SK-N-SH (cell line): ENCODE measurements around the gene UNC13D. TPM values are rescaled to one million over a fixed set of nuclear protein-coding genes. Genes with fewer than 3 reads are reported as not detected.

Experiments
- CTCF ChIA-PET: fragments of 300-600, 350-600 bp; formaldehyde crosslinking; extraction: SDS; loops from one replicate; lab custom pipeline; 2021; lab: Yijun Ruan, JAX
- POLR2A ChIA-PET: fragments of 350-600 bp; sonication (Branson Sonifier 250); formaldehyde crosslinking; extraction: SDS; loops from one replicate; lab custom pipeline; 2020; ENCODE audit warnings: antibody characterized with exemption, inconsistent platforms; lab: Yijun Ruan, JAX
- DNase-seq: peaks from one replicate; pipeline ENCODE4 v3.0.0; 2012
- H2AFZ ChIP-seq: fragments of 200-600 bp; sonication (generic); 2 replicates; pipeline ENCODE4 v1.8.1; 2016; ENCODE audit warnings: antibody characterized with exemption, mild to moderate bottlenecking, low read depth
- H3F3A ChIP-seq: fragments of 200-600 bp; sonication (generic); replicated peaks from 2 replicates; pipeline ENCODE3; 2016; ENCODE audit warnings: antibody characterized with exemption, mild to moderate bottlenecking; ENCODE audit not compliant: insufficient read depth
- H3K27ac ChIP-seq, 2 experiments: fragments of 200-500 bp in 1 of 2; fragments of 200-600 bp in 1 of 2; sonication (Bioruptor generic) in 1 of 2; sonication (generic), shearing (Covaris generic) in 1 of 2; 2 replicates each; pipeline versions ENCODE4 v1.5.1 to v1.6.1; 2014 to 2016; ENCODE audit warnings: low read depth in 2 of 2, inconsistent platforms in 1 of 2, low read length in 1 of 2, mild to moderate bottlenecking in 1 of 2, mixed read lengths in 1 of 2
- H3K27me3 ChIP-seq: fragments of 200-600 bp; sonication (generic), shearing (Covaris generic); 2 replicates; pipeline ENCODE4 v1.6.1; 2016; ENCODE audit warnings: mixed run types; ENCODE audit not compliant: insufficient read depth
- H3K36me3 ChIP-seq, 2 experiments: fragments of 200-500 bp in 1 of 2; fragments of 200-600 bp in 1 of 2; sonication (Bioruptor generic) in 1 of 2; sonication (generic) in 1 of 2; replicated peaks in 1 of 2; 2 replicates each; pipeline versions ENCODE3 to v1.5.1; 2014 to 2016; ENCODE audit warnings: low read length in 1 of 2, mild to moderate bottlenecking in 1 of 2; ENCODE audit not compliant: insufficient read depth in 2 of 2, control insufficient read depth in 1 of 2
- H3K4me1 ChIP-seq, 2 experiments: fragments of 200-500 bp in 1 of 2; fragments of 200-600 bp in 1 of 2; sonication (Bioruptor generic) in 1 of 2; sonication (generic), shearing (Covaris generic) in 1 of 2; 2 replicates each; pipeline versions ENCODE4 v1.5.1 to v1.6.1; 2014 to 2016; ENCODE audit warnings: low read depth in 1 of 2, low read length in 1 of 2, mixed run types in 1 of 2; ENCODE audit not compliant: insufficient read depth in 2 of 2, control insufficient read depth in 1 of 2
- H3K4me2 ChIP-seq: fragments of 200-600 bp; sonication (generic), shearing (Covaris generic); 2 replicates; pipeline ENCODE4 v1.6.1; 2017; ENCODE audit warnings: mixed run types
- H3K4me3 ChIP-seq, 2 experiments: fragments of 200-500 bp in 1 of 2; fragments of 200-600 bp in 1 of 2; sonication (Bioruptor generic) in 1 of 2; sonication (generic), shearing (Covaris generic) in 1 of 2; 2 replicates each; pipeline versions ENCODE4 v1.5.1 to v1.8.1; 2014 to 2016; ENCODE audit warnings: low read depth in 2 of 2, inconsistent platforms in 1 of 2, low read length in 1 of 2, mild to moderate bottlenecking in 1 of 2, mixed read lengths in 1 of 2, moderate library complexity in 1 of 2
- H3K79me2 ChIP-seq: fragments of 200-600 bp; sonication (generic); 2 replicates; pipeline ENCODE4 v1.8.1; 2017; ENCODE audit warnings: mild to moderate bottlenecking; ENCODE audit not compliant: insufficient read depth
- H3K9ac ChIP-seq: fragments of 200-600 bp; sonication (generic); 2 replicates; pipeline ENCODE4 v1.6.1; 2017; ENCODE audit warnings: mixed run types
- H3K9me2 ChIP-seq: fragments of 200-600 bp; sonication (generic); 2 replicates; pipeline ENCODE4 v1.6.1; 2017; ENCODE audit warnings: mixed run types
- H3K9me3 ChIP-seq: fragments of 200-600 bp; sonication (generic); 2 replicates; pipeline ENCODE4 v1.6.1; 2017; ENCODE audit warnings: mixed run types, mild to moderate bottlenecking, moderate library complexity
- H4K20me1 ChIP-seq: fragments of 200-600 bp; sonication (generic); 2 replicates; pipeline ENCODE4 v1.6.1; 2017; ENCODE audit warnings: mild to moderate bottlenecking, mixed run types; ENCODE audit not compliant: insufficient read depth
- EP300 ChIP-seq, 2 experiments: IDR thresholded peaks; 2 replicates each; pipeline versions ENCODE4 v1.4.0 to v1.6.1; 2012; ENCODE audit warnings: borderline replicate concordance in 1 of 2, low read depth in 1 of 2, low read length in 1 of 2
- FOSL2 ChIP-seq: IDR thresholded peaks from 2 replicates; pipeline ENCODE4 v1.4.0; 2012; ENCODE audit warnings: low read depth, mild to moderate bottlenecking, moderate library complexity, borderline replicate concordance
- FOXJ3 ChIP-seq: sonication (generic); formaldehyde crosslinking; IDR thresholded peaks from 2 replicates; pipeline ENCODE4 v1.5.1; 2020; ENCODE audit warnings: mild to moderate bottlenecking, missing genetic modification reagents
- FOXM1 ChIP-seq: IDR thresholded peaks from 2 replicates; pipeline ENCODE4 v1.4.0; 2012; ENCODE audit warnings: low read depth, mild to moderate bottlenecking
- JUND ChIP-seq: IDR thresholded peaks from 2 replicates; pipeline ENCODE4 v1.4.0; 2012
- MEF2A ChIP-seq: IDR thresholded peaks from 2 replicates; pipeline ENCODE4 v1.4.0; 2012; ENCODE audit warnings: low read depth, borderline replicate concordance
- NFIC ChIP-seq: IDR thresholded peaks from 2 replicates; pipeline ENCODE4 v1.4.0; 2012; ENCODE audit warnings: borderline replicate concordance
- NRF1 ChIP-seq: IDR thresholded peaks from 2 replicates; pipeline ENCODE4 v1.6.1; 2012; ENCODE audit warnings: low read depth, mild to moderate bottlenecking, low read length
- POLR2AphosphoS5 ChIP-seq: IDR thresholded peaks from 2 replicates; pipeline ENCODE4 v1.6.1; 2012; ENCODE audit warnings: low read depth, low read length
- RCOR1 ChIP-seq: fragments of 150-350 bp; IDR thresholded peaks from 2 replicates; pipeline ENCODE4 v1.6.1; 2017; ENCODE audit warnings: antibody characterized with exemption, low read length
- RFX5 ChIP-seq: IDR thresholded peaks from 2 replicates; pipeline ENCODE4 v1.6.1; 2012; ENCODE audit warnings: mild to moderate bottlenecking, improper control_type of control experiment, low read length
- SMC3 ChIP-seq: IDR thresholded peaks from 2 replicates; pipeline ENCODE4 v1.6.1; 2012; ENCODE audit warnings: low read depth, low read length, improper control_type of control experiment
- TAF1 ChIP-seq: IDR thresholded peaks from 2 replicates; pipeline ENCODE4 v1.6.1; 2012; ENCODE audit warnings: low read depth, mild to moderate bottlenecking, low read length, moderate library complexity, borderline replicate concordance
- TEAD4 ChIP-seq: IDR thresholded peaks from 2 replicates; pipeline ENCODE4 v1.4.0; 2012; ENCODE audit warnings: mild to moderate bottlenecking, borderline replicate concordance; ENCODE audit not compliant: insufficient read depth
- WGBS: methylation state at CpG from one replicate; pipeline ENCODE4 v1.1.6; 2017; ENCODE audit warnings: low lambda C conversion rate; 5-methylcytosine and 5-hydroxymethylcytosine counted together
- polyA plus RNA-seq, 3 experiments: library from polyadenylated mRNA; depleted of rRNA; stranded (reverse); fragments of >200 nt; gene quantifications; 2 replicates each; pipeline ENCODE4 v1.2.3, GENCODE V29; 2012
- TF ChIP-seq, protein P1 (sequence below): fragments of 150-350 bp; IDR thresholded peaks from 2 replicates; pipeline ENCODE4 v1.6.1; 2017; ENCODE audit warnings: antibody characterized with exemption, low read length, low read depth, borderline replicate concordance
- TF ChIP-seq, protein P2 (sequence below): IDR thresholded peaks from 2 replicates; pipeline ENCODE4 v1.4.0; 2012; ENCODE audit warnings: low read depth, borderline replicate concordance
- TF ChIP-seq, protein P3 (sequence below): fragments of 150-350 bp; IDR thresholded peaks from 2 replicates; pipeline ENCODE4 v1.6.1; 2016; ENCODE audit warnings: mild to moderate bottlenecking, low read depth, low read length
- TF ChIP-seq, protein P4 (sequence below): IDR thresholded peaks from 2 replicates; pipeline ENCODE4 v1.4.0; 2012; ENCODE audit warnings: low read depth, borderline replicate concordance
- TF ChIP-seq, protein P5 (sequence below): IDR thresholded peaks from 2 replicates; pipeline ENCODE4; 2012
- TF ChIP-seq, protein P6 (sequence below): IDR thresholded peaks from 2 replicates; pipeline ENCODE4 v1.4.0; 2012; ENCODE audit warnings: low read depth

Gene UNC13D
- polyA plus RNA-seq, 1 of the 3 experiments (the other 2 are of a cell fraction), result 0.99 TPM

DNA sequence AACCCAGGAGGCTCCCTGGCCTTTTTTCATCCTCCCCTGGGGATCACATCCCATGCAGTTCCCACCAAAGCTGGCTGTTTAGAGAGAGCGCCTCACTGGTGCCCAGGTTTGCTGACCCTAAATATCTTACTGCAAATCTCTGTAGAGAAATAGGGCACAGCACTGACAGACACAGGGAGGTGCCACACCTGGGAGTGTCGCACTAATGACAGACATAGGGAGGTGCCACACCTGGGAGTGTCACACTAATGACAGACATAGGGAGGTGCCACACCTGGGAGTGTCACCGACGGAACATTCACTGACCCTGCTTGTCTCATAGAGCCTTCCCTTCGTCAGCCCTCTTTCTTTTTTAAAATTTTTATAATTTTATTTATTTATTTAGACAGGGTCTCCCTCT lies 34.0 kb downstream of the UNC13D start:
- H3K4me1 ChIP-seq, result peaks cover 6 to 7% of the 10 kb centered on the region in 2 experiments; a peak in 3 of 4 replicates
- H3K27ac ChIP-seq, result no peak overlapping the region
- no peaks in the 10 kb centered on the region for H4K20me1 ChIP-seq
- CTCF ChIA-PET, result interaction anchor here (1.0 to 2.5 kb wide), 2 partner anchors 18 to 48 kb away, joined by 3 to 8 read pairs; no protein-coding TSS in a partner anchor
- H3K36me3 ChIP-seq, result peaks cover 5 to 26% of the 10 kb centered on the region in 2 experiments
- H3F3A ChIP-seq, result peaks cover 6% of the 10 kb centered on the region
- 97% methylated on average over 5 of the region's 5 CpGs for WGBS
- no peak overlapping the region for H3K4me3 ChIP-seq
- no peak overlapping the region for H3K9ac ChIP-seq
- H3K27me3 ChIP-seq, result no peaks in the 10 kb centered on the region
- no peak overlapping the region for H2AFZ ChIP-seq
- no peak for TF ChIP-seq FOXM1
- TF ChIP-seq, protein P1, sequence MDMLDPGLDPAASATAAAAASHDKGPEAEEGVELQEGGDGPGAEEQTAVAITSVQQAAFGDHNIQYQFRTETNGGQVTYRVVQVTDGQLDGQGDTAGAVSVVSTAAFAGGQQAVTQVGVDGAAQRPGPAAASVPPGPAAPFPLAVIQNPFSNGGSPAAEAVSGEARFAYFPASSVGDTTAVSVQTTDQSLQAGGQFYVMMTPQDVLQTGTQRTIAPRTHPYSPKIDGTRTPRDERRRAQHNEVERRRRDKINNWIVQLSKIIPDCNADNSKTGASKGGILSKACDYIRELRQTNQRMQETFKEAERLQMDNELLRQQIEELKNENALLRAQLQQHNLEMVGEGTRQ, result no peak
- TF ChIP-seq, protein P2, sequence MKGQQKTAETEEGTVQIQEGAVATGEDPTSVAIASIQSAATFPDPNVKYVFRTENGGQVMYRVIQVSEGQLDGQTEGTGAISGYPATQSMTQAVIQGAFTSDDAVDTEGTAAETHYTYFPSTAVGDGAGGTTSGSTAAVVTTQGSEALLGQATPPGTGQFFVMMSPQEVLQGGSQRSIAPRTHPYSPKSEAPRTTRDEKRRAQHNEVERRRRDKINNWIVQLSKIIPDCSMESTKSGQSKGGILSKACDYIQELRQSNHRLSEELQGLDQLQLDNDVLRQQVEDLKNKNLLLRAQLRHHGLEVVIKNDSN, result no peak
- TF ChIP-seq, protein P3, sequence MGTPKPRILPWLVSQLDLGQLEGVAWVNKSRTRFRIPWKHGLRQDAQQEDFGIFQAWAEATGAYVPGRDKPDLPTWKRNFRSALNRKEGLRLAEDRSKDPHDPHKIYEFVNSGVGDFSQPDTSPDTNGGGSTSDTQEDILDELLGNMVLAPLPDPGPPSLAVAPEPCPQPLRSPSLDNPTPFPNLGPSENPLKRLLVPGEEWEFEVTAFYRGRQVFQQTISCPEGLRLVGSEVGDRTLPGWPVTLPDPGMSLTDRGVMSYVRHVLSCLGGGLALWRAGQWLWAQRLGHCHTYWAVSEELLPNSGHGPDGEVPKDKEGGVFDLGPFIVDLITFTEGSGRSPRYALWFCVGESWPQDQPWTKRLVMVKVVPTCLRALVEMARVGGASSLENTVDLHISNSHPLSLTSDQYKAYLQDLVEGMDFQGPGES, result no peak
- TF ChIP-seq RFX5, result no peak
- no peak for TF ChIP-seq MEF2A
- no peak for TF ChIP-seq NFIC
- no peak for TF ChIP-seq EP300 (IDR thresholded peaks at IDR 0.05; ENCODE audit: borderline replicate concordance in 1 of 2, low read depth in 1 of 2, low read length in 1 of 2)
- no peak for TF ChIP-seq FOXJ3 (CRISPR knock-in tag)
- TF ChIP-seq NRF1, result no peak
- TF ChIP-seq, protein P4, sequence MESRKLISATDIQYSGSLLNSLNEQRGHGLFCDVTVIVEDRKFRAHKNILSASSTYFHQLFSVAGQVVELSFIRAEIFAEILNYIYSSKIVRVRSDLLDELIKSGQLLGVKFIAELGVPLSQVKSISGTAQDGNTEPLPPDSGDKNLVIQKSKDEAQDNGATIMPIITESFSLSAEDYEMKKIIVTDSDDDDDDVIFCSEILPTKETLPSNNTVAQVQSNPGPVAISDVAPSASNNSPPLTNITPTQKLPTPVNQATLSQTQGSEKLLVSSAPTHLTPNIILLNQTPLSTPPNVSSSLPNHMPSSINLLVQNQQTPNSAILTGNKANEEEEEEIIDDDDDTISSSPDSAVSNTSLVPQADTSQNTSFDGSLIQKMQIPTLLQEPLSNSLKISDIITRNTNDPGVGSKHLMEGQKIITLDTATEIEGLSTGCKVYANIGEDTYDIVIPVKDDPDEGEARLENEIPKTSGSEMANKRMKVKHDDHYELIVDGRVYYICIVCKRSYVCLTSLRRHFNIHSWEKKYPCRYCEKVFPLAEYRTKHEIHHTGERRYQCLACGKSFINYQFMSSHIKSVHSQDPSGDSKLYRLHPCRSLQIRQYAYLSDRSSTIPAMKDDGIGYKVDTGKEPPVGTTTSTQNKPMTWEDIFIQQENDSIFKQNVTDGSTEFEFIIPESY, result no peak
- TF ChIP-seq TAF1, result no peak
- no peak for TF ChIP-seq POLR2AphosphoS5
- TF ChIP-seq FOSL2, result no peak
- no peak for TF ChIP-seq JUND
- TF ChIP-seq, protein P5, sequence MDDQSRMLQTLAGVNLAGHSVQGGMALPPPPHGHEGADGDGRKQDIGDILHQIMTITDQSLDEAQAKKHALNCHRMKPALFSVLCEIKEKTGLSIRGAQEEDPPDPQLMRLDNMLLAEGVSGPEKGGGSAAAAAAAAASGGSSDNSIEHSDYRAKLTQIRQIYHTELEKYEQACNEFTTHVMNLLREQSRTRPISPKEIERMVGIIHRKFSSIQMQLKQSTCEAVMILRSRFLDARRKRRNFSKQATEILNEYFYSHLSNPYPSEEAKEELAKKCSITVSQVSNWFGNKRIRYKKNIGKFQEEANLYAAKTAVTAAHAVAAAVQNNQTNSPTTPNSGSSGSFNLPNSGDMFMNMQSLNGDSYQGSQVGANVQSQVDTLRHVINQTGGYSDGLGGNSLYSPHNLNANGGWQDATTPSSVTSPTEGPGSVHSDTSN, result no peak
- TF ChIP-seq, protein P6, sequence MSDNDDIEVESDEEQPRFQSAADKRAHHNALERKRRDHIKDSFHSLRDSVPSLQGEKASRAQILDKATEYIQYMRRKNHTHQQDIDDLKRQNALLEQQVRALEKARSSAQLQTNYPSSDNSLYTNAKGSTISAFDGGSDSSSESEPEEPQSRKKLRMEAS, result no peak
- no peak for TF ChIP-seq SMC3
- TF ChIP-seq RCOR1, result no peak
- TF ChIP-seq TEAD4, result no peak
- H3K9me2 ChIP-seq, result no peaks in the 10 kb centered on the region
- H3K79me2 ChIP-seq, result peaks cover 21% of the 10 kb centered on the region; the same call in 1 of the 2 replicates
- no peaks in the 10 kb centered on the region for H3K9me3 ChIP-seq
- POLR2A ChIA-PET, result no interaction called here
- H3K4me2 ChIP-seq, result no peak overlapping the region
- no peak for DNase-seq
